Measurements from ENCODE around the gene THEMIS. TPM values are rescaled to one million over a fixed set of nuclear protein-coding genes. Genes with fewer than 3 reads are reported as not detected.

The THEMIS gene
- total and polyA plus RNA-seq, 11 donors: 0.01 to 2.3 (median 0.39) TPM; not detected in 6

DNA sequence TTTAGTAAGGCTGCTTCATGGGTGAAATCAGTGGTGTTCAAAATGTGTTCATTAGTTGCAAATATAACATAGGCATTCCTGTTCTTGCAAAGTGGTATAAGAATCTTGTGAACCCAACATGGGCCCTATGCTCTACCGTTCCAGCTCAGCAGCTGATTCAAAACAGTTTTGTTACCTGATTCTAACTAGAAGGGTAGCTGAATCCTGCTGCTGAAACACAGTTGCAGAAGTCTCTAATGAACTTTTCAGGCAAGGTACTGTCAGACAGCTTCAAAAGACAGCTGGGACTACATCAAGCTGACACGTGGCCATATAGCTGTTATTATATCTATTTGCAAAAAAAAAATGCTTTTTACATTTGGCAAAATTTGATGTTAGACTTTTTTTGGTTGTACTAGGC, 22.7 kb downstream of the THEMIS start:
- H3K4me1 ChIP-seq: no peaks in the 10 kb centered on the region
- no peaks in the 10 kb centered on the region for H3K27me3 ChIP-seq
- TF ChIP-seq, protein P1, sequence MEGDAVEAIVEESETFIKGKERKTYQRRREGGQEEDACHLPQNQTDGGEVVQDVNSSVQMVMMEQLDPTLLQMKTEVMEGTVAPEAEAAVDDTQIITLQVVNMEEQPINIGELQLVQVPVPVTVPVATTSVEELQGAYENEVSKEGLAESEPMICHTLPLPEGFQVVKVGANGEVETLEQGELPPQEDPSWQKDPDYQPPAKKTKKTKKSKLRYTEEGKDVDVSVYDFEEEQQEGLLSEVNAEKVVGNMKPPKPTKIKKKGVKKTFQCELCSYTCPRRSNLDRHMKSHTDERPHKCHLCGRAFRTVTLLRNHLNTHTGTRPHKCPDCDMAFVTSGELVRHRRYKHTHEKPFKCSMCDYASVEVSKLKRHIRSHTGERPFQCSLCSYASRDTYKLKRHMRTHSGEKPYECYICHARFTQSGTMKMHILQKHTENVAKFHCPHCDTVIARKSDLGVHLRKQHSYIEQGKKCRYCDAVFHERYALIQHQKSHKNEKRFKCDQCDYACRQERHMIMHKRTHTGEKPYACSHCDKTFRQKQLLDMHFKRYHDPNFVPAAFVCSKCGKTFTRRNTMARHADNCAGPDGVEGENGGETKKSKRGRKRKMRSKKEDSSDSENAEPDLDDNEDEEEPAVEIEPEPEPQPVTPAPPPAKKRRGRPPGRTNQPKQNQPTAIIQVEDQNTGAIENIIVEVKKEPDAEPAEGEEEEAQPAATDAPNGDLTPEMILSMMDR (IDR thresholded peaks at IDR 0.05): no peak
- no peak for TF ChIP-seq POLR2A (IDR thresholded peaks at IDR 0.05)
- H3K36me3 ChIP-seq: no peaks in the 10 kb centered on the region
- peaks cover 0 to 6% (median 0%) of the 10 kb centered on the region in 12 donors for H3K9me3 ChIP-seq
- DNase-seq (no peak), ATAC-seq (no peak)
- H3K4me3 ChIP-seq: no peak overlapping the region
- whole genome bisulfite sequencing, 4 donors: 68 to 85% (median 73%) methylated on average over 2 of the region's 2 CpGs
- H3K27ac ChIP-seq: no peak overlapping the region
- intact Hi-C loops (cut with DNase I): no loop called here

DNA sequence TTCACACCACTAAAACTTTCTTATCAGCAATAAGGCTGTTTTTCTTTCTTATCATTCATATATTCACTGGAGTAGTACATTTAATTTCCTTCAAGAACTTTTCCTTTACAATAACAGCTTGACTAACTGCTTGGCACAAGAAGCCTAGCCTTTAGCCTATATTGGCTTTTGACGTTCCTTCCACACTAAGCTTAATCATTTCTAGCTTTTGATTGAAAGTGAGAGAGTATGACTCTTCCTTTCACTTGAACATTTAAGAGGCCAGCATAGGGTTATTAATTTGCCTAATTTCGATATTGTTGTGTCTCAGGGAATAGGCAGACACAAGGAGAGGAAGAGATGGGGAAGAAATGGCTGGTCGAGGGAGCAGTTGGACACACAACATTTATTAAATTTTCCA, 23.6 kb downstream of the THEMIS start:
- Histone ChIP-seq H3K4me3 (no peak overlapping the region), H3K9me3 (peaks cover 0 to 15% (median 0%) of the 10 kb centered on the region in 12 donors), H3K27me3 (no peaks in the 10 kb centered on the region), H3K36me3 (no peaks in the 10 kb centered on the region), H3K27ac (no peak overlapping the region), H3K4me1 (no peaks in the 10 kb centered on the region)
- DNase-seq (no peak), ATAC-seq (no peak)
- TF ChIP-seq, protein P1 (IDR thresholded peaks at IDR 0.05): no peak
- no peak for TF ChIP-seq POLR2A (IDR thresholded peaks at IDR 0.05)
- 70 to 82% (median 77%) methylated on average over 3 of the region's 3 CpGs for WGBS, 4 donors
- intact Hi-C loops (cut with DNase I): no loop called here

DNA sequence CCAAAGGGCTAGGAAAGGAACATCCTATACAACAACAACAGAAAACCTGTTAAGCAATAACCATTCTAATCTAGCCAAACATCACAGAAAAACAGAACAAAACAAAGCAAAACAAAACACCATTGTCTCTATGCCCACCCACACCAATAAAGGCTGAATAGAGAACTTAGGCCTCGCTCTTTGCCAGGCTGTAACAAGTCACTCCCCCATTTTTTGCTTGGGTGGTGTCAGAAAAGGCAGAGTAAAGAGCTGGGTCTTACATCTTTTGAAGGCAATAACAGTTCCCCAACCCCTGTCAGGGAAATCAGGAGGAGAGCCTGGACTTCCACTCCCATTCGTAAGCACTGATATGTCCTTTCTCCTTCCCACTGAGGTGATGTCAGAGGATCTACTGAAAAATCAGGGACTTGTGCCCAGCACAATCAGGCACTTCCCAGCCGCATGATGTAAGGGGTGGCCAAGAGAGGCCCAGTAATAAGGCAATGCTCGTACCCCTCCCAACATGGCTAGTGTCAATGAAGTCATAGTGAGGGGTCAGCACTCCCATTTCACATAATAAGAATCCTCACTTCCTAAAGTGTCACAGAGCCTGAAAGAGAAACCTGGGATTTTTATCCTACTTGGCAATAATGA, 31.0 kb downstream of the THEMIS start:
- WGBS, 4 donors: 76 to 81% (median 77%) methylated on average over 4 of the region's 4 CpGs
- ATAC-seq: no peak

DNA sequence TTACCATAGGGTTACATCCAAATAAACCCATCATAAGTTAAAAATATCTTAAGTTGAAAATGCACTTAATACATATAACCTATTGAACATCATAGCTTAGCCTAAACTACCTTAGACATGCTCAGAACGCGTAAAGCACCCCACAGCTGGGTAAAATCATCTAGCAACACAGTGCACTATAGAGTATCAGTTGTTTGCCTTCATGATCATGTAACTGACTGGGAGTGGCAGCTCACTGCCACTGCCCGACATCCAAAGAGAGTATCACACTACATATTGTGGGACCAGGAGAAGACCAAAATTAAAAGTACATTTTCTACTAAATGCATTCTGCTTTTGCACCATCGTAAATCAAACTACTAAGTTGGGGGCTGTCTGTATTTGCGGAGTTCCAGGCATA, 31.7 kb downstream of the THEMIS start:
- Histone ChIP-seq H3K27me3 (no peaks in the 10 kb centered on the region), H3K4me3 (no peak overlapping the region), H3K27ac (no peak overlapping the region), H3K4me1 (no peaks in the 10 kb centered on the region), H3K9me3 (peaks cover 0 to 15% (median 0%) of the 10 kb centered on the region in 12 donors), H3K36me3 (no peaks in the 10 kb centered on the region)
- TF ChIP-seq, protein P1 (IDR thresholded peaks at IDR 0.05): no peak
- TF ChIP-seq POLR2A (IDR thresholded peaks at IDR 0.05): no peak
- ATAC-seq: no peak
- intact Hi-C loops (cut with DNase I): no loop called here
- DNase-seq: no peak
- 90 to 94% (median 91%) methylated on average over 5 of the region's 5 CpGs for WGBS, 4 donors

More for the DNA sequence above, 31.0 kb downstream of the THEMIS start:
- peaks cover 0 to 15% (median 0%) of the 10 kb centered on the region in 12 donors for H3K9me3 ChIP-seq
- no peak overlapping the region for H3K27ac ChIP-seq
- no peak overlapping the region for H3K4me3 ChIP-seq
- H3K27me3 ChIP-seq: no peaks in the 10 kb centered on the region
- intact Hi-C loops (cut with DNase I): no loop called here
- H3K36me3 ChIP-seq: no peaks in the 10 kb centered on the region
- DNase-seq: no peak
- TF ChIP-seq, protein P1 (IDR thresholded peaks at IDR 0.05): no peak
- no peak for TF ChIP-seq POLR2A (IDR thresholded peaks at IDR 0.05)
- H3K4me1 ChIP-seq: no peaks in the 10 kb centered on the region

Measured in heart left ventricle (tissue), 16 donors.